GM04503 (cell line): ENCODE measurements around the gene FHOD3.

ENCODE experiments used
- DNase-seq: peaks from one replicate; pipeline ENCODE4 v3.0.0-alpha.2; 2012; ENCODE audit warnings: low read depth

Gene FHOD3

DNA sequence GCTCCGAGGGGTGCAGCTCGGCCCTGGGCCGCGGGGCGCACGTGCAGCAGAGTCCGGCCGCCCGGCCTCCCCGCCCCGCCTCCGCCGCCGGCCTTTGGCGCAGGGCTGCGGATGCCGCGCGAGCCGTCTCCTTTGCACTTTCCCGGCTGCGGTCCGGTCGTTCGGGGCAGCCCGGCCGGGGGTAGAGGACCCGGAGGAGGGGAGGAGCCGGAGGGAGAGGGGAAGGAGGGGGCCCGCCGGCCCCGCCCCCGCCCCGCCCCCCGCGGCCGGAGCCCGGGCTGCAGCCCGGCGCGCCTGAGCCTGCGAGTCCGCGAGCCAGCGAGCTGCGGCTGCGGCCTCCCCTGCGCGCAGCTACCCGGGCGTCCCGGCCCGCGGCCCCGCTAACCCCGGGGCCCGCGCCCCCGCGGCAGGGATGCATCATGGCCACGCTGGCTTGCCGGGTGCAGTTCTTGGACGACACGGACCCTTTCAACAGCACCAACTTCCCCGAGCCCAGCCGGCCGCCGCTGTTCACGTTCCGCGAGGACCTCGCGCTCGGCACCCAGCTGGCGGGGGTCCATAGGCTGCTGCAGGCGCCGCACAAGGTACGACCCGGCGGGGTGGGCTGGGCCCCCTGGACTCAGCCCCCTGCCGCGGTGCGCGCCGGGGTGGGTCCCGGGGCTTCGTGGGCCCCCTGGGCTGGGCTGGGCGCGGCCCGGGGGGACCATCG is at the start of gene FHOD3:
Gene FHOD3 (plus strand): TSS at position 297 of the 709 bp plus-strand sequence. CDS start 123 bp downstream, at position 420.
- DNase-seq: no peak

DNA sequence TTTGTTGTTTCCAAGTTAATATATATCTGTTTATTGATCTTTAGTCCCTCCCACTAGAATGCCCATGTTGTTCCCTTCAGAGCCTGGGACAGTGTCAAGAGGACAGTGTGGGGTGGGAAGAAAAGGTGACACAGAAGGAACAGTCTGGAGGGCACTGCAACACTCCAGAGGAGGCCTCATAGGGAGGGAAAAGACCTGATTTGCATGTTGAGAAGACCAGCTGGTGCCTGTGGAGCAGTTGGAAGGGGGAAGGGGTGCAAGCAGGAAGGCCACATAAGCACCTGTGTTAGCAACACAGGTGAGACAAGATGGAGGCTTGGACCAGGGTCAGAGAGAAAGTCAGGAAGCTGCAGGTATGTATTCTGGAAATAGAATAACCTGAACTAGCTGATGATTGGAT is 48.1 kb upstream of the FHOD3 start:
- no peak for DNase-seq

DNA sequence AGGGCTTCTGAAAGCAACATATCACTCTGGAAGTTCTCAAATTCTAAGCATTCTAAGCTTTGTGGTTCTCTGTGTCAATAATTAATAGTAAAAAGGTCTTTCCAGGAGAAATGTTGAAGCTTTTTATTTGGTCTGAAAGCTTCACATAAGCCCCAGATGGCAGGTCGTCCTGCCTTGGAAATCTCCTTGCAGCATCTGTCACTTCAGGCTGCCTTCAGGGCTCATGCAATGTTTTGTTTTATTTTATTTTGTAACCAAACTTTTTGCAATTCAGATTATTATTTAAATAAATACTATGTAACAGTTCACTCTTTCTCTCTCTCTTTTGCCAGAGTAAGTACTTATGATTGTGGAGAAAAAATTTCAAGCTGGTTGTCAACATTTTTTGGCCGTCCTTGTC is 46.7 kb upstream of the FHOD3 start:
- no peak for DNase-seq

DNA sequence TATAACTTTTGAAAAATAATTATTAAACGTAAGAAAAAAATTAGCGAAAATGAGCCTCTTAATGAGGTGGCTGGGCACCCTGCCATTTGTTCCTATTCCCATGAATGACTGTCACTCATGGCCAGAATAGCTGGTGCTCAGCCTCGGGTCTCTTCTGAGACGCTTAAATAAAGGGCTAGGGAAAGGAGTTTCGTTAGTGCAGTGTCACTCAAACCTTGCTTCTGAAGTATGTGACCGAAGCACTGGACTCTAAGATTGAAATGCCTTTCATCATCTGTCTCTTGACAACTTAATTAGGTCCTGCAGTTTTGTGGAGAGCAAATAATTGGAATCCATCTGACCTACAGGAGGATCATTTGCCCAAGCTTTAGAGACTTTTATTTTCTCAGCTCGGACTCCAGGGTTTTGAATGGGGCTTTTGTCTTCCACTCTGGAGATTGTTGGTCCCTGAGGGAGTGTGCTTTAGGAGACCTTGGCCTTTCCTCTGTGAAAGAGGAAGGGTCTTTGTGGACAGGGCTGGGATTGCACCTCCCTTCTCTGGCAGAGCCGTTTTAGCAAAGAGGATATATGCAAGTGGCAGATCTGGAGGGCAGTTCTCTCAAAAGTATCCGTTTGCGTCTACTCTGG is 42.3 kb upstream of the FHOD3 start:
- DNase-seq: no peak

DNA sequence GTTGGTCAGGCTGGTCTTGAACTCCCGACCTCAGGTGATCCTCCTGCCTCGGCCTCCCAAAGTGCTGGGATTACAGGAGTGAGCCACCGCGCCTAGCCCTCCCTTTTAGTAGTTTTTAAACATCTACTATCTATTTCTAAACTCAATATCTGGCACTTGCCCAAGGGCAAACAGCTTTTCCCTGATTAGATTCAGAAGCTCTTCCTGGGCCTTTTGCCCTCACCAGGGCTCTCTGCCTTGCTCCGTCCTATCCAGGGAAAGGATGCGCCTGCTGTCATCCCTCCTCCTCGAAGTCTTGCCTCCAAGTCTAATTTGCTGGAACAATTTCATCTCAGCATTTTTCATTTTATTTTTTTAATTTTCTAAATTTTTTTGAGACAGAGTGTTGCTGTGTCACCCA is 41.4 kb upstream of the FHOD3 start:
- DNase-seq: no peak

DNA sequence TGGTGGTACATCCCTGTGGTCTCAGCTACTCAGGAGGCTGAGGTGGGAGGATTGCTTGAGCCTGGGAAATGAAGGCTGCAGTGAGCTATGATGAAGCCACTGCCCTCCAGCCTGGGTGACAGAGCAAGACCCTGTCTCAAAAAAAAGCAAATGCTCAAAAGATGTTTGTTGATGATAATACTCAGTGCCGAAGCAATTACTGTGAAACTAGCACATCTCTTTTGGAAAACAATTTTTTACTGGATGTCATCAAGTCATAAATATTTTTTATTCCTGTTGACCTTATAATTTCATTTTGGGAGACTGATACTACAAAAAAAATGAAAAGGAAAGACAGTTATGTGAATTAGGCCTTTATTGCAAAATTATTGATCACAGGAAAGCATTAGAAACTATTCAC is 34.5 kb upstream of the FHOD3 start:
- no peak for DNase-seq

DNA sequence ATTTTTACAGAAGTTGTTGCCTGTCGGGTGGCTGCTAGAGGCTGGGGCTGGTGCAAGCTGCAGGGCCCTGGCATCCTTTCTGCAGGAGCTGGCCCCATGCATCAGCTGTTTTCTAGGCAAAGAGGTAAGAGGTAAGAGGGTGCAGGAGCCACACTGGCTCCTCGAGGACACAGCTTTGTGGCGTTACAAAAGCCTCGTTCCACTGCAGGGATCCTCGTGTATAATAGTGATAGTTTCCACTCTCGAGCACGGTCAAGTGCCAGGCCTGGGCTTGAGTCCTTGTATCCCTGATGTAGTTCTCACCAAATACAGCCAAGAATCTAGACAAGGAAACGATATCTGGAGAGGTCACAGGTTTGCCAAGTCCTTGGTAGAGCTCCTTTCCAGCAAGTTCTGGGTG is 33.2 kb upstream of the FHOD3 start:
- DNase-seq: no peak

DNA sequence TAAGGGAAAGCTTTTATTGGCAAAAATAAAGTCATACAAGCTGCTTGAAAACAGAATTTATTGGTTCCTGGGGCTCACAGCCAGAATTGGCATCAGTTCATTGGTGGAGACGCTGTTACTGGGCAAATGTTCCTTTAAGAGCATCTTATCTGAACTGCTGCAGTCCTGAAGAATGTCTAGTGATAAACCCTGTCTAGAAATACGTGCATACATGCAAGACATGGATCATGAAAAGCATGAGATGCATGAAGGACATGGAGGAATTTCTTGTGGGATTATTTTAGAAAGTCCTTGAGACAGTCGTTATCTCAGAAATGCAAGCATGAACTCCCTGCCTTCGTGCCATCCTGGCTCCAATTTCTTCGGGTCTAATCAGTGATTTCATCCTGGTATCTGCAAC is 32.5 kb upstream of the FHOD3 start:
- no peak for DNase-seq

DNA sequence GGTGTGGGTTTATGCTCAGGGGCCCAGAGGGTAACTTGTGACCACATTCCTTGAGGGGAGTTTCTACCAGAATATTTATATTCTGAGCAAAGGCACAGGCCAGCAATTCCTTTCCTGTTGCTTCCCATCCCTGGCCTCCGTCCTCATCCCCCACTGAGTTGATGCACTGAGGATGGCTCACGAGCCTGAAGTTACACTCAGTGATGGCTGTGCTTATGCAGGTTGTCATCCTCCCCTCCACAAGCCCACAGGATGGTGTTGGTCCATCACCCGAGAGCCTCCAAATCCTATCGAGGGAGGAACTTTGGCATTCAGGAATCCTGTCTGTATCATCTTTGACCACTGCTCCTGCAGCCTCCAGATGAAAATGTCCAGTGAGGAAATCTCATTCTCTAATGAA is 28.4 kb upstream of the FHOD3 start:
- DNase-seq: no peak

DNA sequence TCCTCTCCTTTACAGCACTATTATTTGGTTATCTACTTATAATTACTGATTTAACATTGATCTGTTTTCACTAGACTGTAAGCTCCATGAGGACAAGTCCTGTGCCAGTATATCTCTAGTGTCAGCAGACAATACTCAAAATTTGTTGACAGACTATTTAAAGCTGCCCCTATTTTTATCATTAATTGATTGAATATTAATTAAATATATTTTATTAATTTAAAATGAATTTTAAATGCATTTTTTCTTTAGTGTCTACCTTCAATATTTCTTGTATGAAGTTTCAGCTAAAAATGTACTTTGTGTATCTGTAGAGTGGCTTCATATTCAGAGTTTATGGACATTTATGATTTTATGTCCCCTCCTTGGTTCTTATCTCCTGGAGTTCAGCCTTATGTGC is 26.4 kb upstream of the FHOD3 start:
- no peak for DNase-seq

DNA sequence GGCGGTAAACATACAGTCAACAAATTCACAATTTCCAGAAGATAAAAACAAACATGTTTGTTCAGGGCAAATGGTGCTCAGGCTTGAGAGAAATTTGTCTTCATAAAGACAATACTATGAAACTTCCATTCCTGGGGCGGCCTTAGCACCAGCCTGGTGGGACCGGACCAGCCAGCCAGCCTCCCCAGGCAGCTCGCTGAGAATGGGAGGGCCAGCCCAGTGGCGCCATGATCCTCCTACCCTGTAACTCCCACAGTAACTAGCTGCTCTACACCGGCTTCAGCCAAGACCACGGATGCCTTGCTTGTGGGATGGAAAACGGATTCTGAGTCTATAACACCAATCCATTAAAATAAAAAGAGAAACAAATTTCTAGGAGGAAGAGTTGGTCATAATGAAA is 24.2 kb upstream of the FHOD3 start:
- DNase-seq: no peak

DNA sequence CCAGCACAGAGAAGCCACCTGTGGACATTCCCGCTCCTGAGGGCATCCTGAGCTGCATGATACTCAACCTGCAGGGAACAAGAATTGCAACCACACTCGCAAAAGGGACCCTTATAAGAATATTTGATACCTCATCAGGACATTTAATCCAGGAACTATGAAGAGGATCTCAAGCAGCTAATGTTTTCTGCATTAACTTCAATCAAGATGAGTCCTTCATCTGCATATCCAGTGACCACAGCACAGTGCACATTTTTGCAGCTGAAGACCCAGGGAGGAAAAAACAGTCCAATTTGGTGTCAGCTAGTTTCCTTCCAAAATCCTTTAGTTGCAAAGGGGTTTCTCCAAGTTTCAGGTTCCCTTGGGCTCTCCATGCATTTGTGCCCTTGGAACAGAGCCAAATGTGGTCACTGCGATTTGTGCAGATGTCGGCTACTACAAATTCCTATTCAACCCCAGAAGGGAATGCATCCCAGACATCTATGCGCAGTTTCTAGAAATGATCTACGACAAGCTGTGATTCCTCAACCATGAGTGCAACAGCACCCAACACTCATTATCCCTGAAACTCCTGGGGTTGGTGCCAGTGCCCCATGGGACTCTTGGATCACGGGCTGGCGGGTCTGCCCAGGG is 23.3 kb upstream of the FHOD3 start:
- no peak for DNase-seq

DNA sequence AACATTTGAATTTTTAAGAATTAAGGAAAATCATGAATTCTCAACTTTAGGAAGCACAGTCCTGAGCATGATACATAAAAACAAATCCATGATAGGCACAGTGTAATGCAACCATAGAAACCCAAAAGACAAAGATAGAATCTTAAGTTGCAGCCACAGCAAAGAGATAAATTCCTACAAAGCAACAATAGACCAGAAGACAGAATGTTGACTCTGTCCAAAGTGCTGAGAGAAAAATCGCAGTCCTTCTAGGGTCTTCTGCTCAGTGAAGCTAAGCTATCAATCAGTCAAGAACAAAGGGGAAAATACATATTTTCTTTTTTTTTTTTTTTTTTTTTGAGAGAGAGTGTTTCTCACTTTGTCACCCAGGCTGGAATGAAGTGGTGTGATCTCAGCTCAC is 22.0 kb upstream of the FHOD3 start:
- DNase-seq: no peak

DNA sequence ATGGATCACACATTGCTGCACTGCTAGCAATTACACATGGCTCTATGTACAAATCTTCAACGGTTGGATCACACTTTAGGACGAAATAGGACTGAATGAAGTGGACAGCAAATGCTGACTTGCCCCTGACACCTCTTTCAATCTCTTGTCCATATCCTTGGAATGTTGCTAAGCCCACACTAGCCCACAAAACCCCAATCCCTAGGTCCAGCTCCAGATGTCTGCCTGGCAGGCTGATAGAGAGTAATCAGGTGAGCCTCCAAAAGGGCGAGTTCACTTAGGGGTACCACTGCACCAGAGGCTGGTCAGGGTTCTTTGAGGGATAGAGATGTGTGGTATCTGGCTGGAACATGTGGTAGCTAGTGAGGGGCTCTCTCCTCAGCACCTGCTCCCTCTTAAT is 18.5 kb upstream of the FHOD3 start:
- DNase-seq: no peak

DNA sequence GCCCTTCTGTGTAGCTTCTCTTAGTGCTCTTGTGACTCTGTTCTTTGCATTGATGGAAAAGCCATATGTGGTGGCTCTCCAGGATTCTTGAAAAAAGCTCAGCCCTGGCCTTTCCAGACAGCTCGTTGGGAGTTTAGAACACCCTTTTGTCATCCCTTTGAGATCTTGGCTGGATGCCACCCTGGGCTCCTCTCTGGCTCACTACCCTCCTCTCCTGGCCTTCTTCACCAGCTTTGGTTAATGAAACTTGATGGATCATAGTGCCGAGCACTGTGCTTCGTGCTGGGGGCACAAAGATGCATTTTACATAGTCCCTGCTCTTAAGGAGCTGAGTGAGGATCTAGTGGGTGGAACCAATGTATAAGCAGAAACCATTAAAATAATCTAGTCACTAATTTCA is 15.6 kb upstream of the FHOD3 start:
- DNase-seq: no peak

DNA sequence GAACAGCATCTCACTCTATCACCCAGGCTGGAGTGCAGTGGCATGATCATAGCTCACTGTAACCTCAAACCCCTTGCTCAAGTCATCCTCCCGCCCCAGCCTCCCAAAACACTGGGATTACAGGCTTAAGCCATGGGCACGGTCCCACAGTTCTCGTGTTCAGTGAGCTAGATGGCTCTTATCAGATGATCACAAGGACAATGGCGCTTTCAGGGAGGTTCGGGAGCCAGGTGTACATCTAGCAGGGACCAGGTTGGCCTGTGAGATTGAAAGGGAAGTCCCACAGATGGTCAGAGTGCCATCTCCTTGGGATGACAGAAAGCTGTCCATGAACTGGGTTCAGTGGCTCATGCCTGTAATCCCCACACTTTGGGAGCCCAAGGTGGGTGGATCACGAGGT is 14.1 kb upstream of the FHOD3 start:
- no peak for DNase-seq

DNA sequence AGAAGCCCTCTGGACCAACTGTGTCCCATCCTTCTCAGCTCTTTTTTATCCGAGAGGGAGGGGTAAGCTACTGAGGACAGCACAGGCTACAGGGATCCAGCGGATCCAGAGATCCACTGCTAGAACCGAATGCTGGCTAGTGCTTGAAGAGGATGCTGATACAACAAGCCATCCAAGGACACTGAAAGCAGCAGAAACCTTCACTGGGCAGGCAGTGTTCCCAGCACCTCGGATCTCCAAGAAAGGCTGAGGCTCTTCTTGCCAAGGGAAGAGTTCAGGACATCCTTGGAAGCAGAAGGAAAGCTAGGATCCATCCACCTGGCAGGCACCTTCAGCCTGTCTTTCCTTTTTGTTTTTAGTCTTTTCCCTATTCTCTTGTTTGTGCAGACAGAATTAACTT is 13.2 kb upstream of the FHOD3 start:
- DNase-seq: no peak

DNA sequence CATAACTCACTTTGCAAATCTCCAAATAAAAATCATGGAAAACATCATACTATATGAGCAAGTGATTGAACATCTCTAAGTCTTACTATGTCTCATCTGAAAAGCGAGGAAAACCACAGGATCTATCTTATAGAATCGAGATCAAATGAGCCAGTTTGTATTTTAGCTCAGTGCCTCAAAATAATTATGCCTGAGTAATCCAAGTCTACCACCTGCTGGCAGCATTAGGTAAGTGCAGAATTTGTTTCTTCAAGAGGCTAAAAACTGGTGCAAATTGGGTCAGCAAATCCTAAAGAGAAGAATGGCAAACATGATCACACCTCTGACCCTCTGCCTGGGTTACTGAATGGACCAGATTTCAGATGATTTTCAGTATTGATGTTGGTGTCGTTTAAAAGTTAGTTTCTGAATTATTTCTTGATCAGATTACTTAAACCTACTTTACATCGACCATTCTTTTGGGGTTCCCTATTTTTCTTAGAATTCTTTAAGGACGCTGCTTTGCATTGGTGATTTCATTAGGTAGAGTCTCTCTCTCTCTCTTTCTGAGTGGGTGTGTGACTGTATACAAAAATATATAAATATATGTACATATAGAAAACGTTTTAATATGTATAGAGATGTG is 12.7 kb upstream of the FHOD3 start:
- DNase-seq: peak; percentile 17

DNA sequence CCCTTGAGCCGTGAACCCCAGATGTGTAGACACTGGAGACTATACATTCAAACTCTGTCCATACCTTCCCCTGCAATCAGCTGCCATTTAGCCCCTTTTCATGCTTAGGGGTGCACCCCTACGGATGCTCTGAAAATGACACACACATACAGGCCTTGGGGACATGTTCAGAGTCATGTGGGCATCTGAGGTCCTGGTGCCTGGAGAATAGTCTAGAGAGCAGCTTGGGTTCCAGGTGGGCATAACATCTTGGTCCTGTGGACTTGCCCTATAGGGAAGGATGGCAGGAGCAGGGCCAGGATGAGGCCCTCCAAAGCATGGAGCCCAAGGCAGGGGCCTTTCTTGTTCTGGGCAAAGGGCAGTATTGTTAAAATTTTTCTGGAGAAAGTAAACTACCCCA is 9.9 kb upstream of the FHOD3 start:
- no peak for DNase-seq

DNA sequence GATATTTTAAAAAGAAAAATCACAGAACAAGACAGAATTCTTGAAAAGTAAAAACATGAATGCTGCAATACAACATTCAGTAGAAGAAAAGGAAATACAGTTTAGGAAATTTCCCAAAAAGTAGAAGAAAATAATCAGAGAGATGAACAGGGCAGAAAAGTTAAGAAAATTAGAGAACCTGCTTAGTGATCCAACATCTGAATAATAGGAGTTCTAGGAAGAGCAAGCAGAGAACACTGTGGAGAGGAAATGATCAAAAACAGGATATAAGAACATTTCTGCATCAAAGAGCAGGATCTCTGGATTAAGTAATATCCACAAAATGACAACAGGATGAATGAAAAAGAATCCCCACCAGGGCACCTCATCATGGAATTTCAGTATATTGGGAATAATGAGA is 8.8 kb upstream of the FHOD3 start:
- no peak for DNase-seq

DNA sequence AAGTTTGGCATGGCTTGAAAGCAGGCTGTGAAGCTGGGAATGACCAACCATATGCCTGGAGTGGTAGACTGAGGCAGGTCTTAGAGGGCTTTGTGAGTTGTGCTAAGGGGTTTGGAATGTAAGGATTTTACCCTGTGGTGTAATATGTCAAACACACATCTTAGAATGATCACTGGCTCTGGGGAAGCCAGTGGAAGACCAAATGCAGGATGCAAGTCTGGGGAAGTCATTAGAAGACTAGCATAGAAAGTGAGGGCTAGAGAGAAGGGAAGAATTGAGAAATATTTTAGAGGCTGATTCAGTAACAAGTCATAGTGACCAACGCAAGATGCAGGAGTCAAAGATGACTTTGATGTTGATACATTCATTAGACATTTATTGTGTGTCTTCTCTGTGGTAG is 3.5 kb upstream of the FHOD3 start:
- no peak for DNase-seq

DNA sequence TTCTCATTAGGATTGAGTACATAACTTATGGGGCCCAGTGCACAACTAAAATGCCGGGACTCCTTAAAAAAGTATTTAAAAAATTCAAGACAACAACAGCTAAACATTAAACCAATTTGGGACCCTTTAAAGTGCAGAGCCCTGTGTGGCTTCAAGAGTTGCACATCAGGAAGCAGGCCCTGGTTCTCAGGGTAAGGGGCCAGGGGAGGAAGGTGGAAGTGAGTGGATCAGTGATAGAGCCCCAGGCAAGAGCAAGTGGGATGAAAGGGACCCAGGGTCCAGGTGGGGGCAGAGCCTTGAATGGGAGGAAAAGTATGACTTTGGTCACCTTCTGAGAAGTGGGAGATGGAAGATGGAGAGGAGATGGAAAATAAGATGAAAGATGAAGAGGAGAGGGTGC is 2.3 kb upstream of the FHOD3 start:
- no peak for DNase-seq

DNA sequence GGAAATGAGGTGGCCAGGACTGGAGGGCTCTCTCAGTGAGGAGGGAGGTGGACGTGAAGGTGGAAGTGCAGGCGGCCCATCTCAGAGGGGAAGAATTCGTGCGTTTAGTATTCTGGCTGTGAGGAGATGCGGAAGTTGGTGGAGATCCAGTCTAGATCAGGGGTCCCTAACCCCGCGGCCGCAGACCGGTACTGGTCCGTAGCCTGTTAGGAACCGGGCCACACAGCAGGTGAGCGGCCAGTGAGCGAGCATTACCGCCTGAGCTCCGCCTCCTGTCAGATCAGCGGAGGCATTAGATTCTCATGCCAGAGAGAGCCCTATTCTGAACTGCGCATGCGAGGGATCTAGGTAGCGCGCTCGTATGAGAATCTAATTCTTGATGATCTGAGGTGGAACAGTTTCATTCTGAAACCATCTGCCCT is 1.6 kb upstream of the FHOD3 start:
- no peak for DNase-seq
